OCI-LY1 (cell line): ENCODE measurements around the gene PRUNE2.

Source experiments
- CTCF ChIP-seq: fragments of 200-600 bp; sonication (generic), shearing (Covaris generic); IDR thresholded peaks from 2 replicates; pipeline ENCODE4 v1.5.1; 2017; ENCODE audit warnings: mild to moderate bottlenecking, antibody characterized with exemption, low read length, moderate library complexity, mixed read lengths
- EZH2 ChIP-seq: fragments of 200-600 bp; sonication (generic), shearing (Covaris generic); IDR thresholded peaks from 2 replicates; pipeline ENCODE4 v1.8.0; 2017; ENCODE audit warnings: borderline replicate concordance, mixed run types, mild to moderate bottlenecking, antibody characterized with exemption, low read length, moderate library complexity, mixed read lengths

GRCh38 chr9:76576344-76576743, 329.6 kb downstream of the PRUNE2 start:
- TF ChIP-seq CTCF (no peak), EZH2 (no peak)
